ENCODE results near the gene HMCN2. TPM values are rescaled to one million over a fixed set of nuclear protein-coding genes. Genes with fewer than 3 reads are reported as not detected.

The HMCN2 gene
- total and polyA plus RNA-seq, 4 donors, result 0.24 to 1.8 (median 0.29) TPM

DNA sequence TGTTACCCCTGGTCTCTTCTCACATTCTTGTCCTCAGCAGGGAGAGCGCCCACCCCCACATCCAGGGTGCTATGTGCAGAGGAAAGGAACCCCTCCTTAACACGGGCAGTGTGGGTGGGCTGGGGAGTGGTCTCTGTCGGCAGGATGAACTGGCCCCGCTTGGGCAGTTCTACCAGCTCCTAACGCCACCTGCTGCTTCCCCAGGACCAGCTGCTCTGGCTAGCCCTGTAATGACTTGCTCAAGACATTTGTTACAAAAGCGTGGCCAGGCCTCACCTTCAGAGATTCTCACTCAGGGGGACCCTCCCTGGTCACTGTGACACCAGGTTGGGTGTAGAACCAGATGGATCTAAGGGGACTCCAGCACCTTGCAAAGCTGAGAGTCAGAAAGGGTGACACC, 82.4 kb downstream of the HMCN2 start:
- Histone ChIP-seq H3K27me3 (ENCODE audit: control insufficient read depth in 4 of 4, insufficient read depth in 4 of 4, low read length in 3 of 4) (no peaks in the 10 kb centered on the region), H3K9ac (ENCODE audit: low read depth in 1 of 2, low read length in 2 of 2) (no peak overlapping the region), H3K4me3 (ENCODE audit: low read depth in 1 of 3, low read length in 3 of 3) (no peak overlapping the region), H3K27ac (ENCODE audit: low read depth in 1 of 2, low read length in 2 of 2) (no peak overlapping the region), H3K36me3 (ENCODE audit: control insufficient read depth in 4 of 4, insufficient read depth in 3 of 4, low read depth in 1 of 4, low read length in 3 of 4) (no peaks in the 10 kb centered on the region), H3K4me1 (ENCODE audit: control insufficient read depth in 4 of 4, insufficient read depth in 4 of 4, low read length in 3 of 4) (no peaks in the 10 kb centered on the region), H3K9me3 (ENCODE audit: control insufficient read depth in 4 of 4, low read length in 3 of 4) (no peaks in the 10 kb centered on the region)
- no peak for DNase-seq (ENCODE audit: low spot score)
- TF ChIP-seq, protein P1, sequence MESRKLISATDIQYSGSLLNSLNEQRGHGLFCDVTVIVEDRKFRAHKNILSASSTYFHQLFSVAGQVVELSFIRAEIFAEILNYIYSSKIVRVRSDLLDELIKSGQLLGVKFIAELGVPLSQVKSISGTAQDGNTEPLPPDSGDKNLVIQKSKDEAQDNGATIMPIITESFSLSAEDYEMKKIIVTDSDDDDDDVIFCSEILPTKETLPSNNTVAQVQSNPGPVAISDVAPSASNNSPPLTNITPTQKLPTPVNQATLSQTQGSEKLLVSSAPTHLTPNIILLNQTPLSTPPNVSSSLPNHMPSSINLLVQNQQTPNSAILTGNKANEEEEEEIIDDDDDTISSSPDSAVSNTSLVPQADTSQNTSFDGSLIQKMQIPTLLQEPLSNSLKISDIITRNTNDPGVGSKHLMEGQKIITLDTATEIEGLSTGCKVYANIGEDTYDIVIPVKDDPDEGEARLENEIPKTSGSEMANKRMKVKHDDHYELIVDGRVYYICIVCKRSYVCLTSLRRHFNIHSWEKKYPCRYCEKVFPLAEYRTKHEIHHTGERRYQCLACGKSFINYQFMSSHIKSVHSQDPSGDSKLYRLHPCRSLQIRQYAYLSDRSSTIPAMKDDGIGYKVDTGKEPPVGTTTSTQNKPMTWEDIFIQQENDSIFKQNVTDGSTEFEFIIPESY (IDR thresholded peaks at IDR 0.05), result no peak
- no peak for TF ChIP-seq GABPA (IDR thresholded peaks at IDR 0.05 in 1 of 2, conservative IDR thresholded peaks at IDR 0.05 in 1 of 2)
- no peak for TF ChIP-seq NR2F2 (IDR thresholded peaks at IDR 0.05)
- TF ChIP-seq, protein P2, sequence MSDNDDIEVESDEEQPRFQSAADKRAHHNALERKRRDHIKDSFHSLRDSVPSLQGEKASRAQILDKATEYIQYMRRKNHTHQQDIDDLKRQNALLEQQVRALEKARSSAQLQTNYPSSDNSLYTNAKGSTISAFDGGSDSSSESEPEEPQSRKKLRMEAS (IDR thresholded peaks at IDR 0.05), result no peak
- TF ChIP-seq CTCF (IDR thresholded peaks at IDR 0.05; ENCODE audit: low read depth, low read length, missing input control), result no peak
- no peak for TF ChIP-seq HNF4G (IDR thresholded peaks at IDR 0.05)
- 61% methylated on average over 6 of the region's 6 CpGs for WGBS

GRCh38 chr9:130348341-130348740, 82.8 kb downstream of the HMCN2 start:
- no peak for DNase-seq (ENCODE audit: low spot score)
- H3K27me3 ChIP-seq (ENCODE audit: control insufficient read depth in 4 of 4, insufficient read depth in 4 of 4, low read length in 3 of 4), result no peaks in the 10 kb centered on the region
- no peaks in the 10 kb centered on the region for H3K9me3 ChIP-seq (ENCODE audit: control insufficient read depth in 4 of 4, low read length in 3 of 4)
- 90% methylated on average over 21 of the region's 21 CpGs for WGBS
- H3K36me3 ChIP-seq (ENCODE audit: control insufficient read depth in 4 of 4, insufficient read depth in 3 of 4, low read depth in 1 of 4, low read length in 3 of 4), result no peaks in the 10 kb centered on the region
- H3K4me1 ChIP-seq (ENCODE audit: control insufficient read depth in 4 of 4, insufficient read depth in 4 of 4, low read length in 3 of 4), result no peaks in the 10 kb centered on the region
- TF ChIP-seq, protein P3, sequence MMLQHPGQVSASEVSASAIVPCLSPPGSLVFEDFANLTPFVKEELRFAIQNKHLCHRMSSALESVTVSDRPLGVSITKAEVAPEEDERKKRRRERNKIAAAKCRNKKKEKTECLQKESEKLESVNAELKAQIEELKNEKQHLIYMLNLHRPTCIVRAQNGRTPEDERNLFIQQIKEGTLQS (IDR thresholded peaks at IDR 0.05), result no peak
- no peak for TF ChIP-seq RAD21 (IDR thresholded peaks at IDR 0.05)
- TF ChIP-seq FOXA2 (IDR thresholded peaks at IDR 0.05), result no peak
- no peak for TF ChIP-seq CTCF (IDR thresholded peaks at IDR 0.05; ENCODE audit: low read depth, low read length, missing input control)
- TF ChIP-seq EGR1 (IDR thresholded peaks at IDR 0.05; ENCODE audit: low read depth in 2 of 2), result no peak
- TF ChIP-seq SP1 (IDR thresholded peaks at IDR 0.05), result no peak
- TF ChIP-seq JUND (IDR thresholded peaks at IDR 0.05), result no peak
- TF ChIP-seq TAF1 (conservative IDR thresholded peaks at IDR 0.05), result no peak
- no peak overlapping the region for H3K9ac ChIP-seq (ENCODE audit: low read depth in 1 of 2, low read length in 2 of 2)
- no peak overlapping the region for H3K4me3 ChIP-seq (ENCODE audit: low read depth in 1 of 3, low read length in 3 of 3)
- no peak overlapping the region for H3K27ac ChIP-seq (ENCODE audit: low read depth in 1 of 2, low read length in 2 of 2)

Measured in liver (tissue), 9 donors.